Hepatocyte (in vitro differentiated cells): ENCODE results near the gene BBX. TPM values are rescaled to one million over a fixed set of nuclear protein-coding genes. Genes with fewer than 3 reads are reported as not detected.

ENCODE experiments used
- polyA plus RNA-seq: library from polyadenylated mRNA; unstranded; fragments of >200 nt; fragmentation: Nextera tagmentation; extraction: Ambion mirVana; gene quantifications from 2 replicates; pipeline ENCODE4 v1.2.1, GENCODE V29; 2016
- total RNA-seq: library from RNA; depleted of rRNA; stranded (reverse); fragments of >200 nt; gene quantifications from 2 replicates; pipeline ENCODE4 v1.2.3, GENCODE V29; 2014

The BBX gene
- total and polyA plus RNA-seq, 2 experiments from 2014 or later: 63.7 to 75.2 TPM

Other genes with a start within 250 kb of the BBX start
- not detected in 2 replicates for gene CCDC54, start 145.5 kb upstream of the BBX start, total RNA-seq
- gene CCDC54, start 145.5 kb upstream of the BBX start, polyA plus RNA-seq: 0.52 and 0.89 TPM in 2 replicates